MM.1S (cell line): ENCODE data around the gene FAM118A.

ENCODE experiments used
- EZH2phosphoT487 ChIP-seq: fragments of 300-600 bp; sonication (generic); IDR thresholded peaks from 2 replicates; pipeline ENCODE4 v1.6.1; 2018; ENCODE audit warnings: antibody characterized with exemption, low read length
- TF ChIP-seq, protein P1 (sequence below): fragments of 300-600 bp; sonication (generic); IDR thresholded peaks from 2 replicates; pipeline ENCODE4 v1.5.1; 2016; ENCODE audit warnings: antibody characterized with exemption, low read length, mixed read lengths

DNA sequence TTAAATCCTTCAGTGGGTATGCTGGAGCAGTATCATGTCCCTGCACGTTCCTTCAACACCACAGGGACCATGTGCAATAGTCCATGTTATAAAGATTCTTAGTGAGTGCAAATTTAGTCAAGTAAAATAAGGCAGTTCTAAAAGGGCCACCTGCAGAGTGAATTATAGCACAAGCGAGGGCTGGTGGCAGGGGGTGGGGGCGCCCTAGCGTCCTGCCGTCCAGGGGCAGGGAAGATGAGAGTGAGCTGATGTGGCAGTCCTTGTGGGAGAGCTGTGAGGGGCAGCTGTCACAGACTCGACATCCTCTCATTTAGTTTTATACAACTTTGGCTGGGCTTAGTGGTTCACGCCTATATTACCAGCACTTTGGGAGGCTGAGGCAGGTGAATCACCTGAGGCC lies 29.1 kb downstream of the FAM118A start:
- TF ChIP-seq, protein P1, sequence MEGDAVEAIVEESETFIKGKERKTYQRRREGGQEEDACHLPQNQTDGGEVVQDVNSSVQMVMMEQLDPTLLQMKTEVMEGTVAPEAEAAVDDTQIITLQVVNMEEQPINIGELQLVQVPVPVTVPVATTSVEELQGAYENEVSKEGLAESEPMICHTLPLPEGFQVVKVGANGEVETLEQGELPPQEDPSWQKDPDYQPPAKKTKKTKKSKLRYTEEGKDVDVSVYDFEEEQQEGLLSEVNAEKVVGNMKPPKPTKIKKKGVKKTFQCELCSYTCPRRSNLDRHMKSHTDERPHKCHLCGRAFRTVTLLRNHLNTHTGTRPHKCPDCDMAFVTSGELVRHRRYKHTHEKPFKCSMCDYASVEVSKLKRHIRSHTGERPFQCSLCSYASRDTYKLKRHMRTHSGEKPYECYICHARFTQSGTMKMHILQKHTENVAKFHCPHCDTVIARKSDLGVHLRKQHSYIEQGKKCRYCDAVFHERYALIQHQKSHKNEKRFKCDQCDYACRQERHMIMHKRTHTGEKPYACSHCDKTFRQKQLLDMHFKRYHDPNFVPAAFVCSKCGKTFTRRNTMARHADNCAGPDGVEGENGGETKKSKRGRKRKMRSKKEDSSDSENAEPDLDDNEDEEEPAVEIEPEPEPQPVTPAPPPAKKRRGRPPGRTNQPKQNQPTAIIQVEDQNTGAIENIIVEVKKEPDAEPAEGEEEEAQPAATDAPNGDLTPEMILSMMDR: no peak
- no peak for TF ChIP-seq EZH2phosphoT487
